HG03520 (cell line): ENCODE results near the gene CHCHD10.

Experiments
- ATAC-seq: cut with Tn5 transposase; IDR thresholded peaks from one replicate; pipeline ENCODE4 v1.9.1; 2021; ENCODE audit warnings: mild to moderate bottlenecking, moderate library complexity; ENCODE audit not compliant: unreplicated experiment

The CHCHD10 gene

DNA sequence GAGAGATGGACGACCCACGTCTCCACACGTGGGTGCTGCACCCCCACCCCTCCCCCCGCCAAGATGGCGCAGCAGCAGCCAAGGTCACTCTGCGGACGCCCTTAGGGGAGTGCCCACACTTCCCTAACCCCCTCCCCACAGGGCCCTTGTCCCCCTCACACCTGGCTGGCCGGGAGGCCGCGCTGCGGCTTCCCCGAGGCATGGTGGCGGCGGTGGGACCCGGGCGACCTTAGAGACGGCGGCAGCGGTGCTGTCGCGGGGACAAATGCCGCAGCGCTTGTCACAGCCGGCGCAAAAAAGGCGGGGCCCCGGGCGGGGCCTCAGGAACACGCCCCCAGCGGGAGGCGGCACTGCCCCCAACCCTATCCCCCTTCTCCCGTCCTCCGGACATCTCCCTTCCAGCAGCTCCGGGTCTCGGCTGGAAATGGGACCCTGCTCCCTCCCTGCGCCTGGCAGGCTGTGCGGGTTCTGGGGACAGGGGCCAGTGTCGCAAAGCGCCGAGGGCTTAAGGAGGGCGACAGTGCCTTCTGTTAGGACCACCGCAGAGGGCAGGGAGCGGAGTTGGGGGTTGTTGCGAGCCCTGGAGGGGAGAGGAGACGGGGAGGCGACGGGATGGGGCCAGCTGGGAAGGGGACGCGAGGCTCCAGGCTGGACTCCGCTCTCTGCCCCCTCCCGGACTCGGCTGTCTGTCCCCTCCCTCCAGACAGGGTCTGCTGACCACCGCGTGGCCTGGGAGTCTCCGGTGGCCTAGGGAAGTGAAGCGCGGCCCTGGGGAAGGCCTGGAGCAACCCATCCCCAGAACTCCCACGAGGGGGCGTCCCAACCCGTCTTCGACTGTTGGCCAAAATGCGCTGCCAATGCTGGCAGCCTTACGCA, at the start of gene CHCHD10:
Gene CHCHD10, minus strand, starts transcription at position 300 of the 876 bp plus-strand sequence. Its CDS starts 98 bp downstream, at position 202.
- no peak for ATAC-seq

DNA sequence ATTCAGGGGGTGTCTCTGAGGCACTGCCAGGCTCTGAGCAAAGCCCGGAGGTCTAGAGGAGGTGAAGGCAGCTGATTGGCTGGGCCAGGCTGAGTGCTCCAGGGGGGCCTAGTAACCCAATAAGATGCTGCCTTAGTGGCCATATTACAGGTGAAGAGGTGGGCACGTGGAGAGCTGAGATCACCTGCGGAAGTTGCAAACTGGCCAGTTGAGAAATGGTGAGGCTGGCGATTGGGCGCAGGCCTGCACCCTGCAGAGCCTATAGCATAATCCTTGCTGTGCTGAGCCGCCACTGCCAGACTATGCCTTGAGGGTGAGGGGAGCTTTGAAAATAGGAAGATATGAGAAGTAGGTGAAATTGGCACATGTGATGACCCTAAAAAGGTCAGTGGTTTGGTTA, 49.4 kb upstream of the CHCHD10 start:
- ATAC-seq = no peak

DNA sequence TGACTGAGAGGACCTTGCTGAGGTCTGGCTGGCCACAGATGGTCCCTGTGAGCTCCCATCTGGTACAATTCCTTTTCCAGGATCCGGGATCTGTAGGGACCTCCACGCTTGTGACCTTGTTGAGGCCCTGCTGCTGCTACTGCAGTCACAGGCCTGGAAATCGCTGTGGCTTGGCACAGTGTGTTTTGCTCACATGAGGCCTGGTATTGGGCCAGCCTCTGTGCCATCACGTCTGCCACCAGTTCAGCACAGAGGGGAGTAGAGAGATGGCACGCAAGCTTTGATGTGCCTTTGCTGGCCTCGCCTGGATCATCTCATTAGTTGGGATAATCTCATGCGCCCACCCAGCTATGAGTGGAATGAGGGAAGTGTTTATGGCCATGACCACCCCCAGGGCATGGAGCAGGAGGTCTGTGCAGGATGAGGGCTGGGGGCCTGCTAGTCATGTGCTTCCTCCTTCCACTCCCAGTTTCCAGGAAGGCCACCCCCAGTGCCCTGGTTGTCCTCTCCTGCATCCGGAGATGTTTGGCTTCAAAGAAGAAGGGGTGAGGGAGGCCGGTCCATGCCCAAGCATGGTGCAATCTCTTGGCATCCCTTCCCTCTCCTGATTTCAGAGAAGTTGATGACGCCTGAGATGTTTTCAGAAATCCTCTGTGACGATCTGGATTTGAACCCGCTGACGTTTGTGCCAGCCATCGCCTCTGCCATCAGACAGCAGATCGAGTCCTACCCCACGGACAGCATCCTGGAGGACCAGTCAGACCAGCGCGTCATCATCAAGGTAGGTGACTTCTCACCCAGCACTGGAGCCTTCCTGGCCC, 48.6 kb upstream of the CHCHD10 start:
- ATAC-seq = no peak

DNA sequence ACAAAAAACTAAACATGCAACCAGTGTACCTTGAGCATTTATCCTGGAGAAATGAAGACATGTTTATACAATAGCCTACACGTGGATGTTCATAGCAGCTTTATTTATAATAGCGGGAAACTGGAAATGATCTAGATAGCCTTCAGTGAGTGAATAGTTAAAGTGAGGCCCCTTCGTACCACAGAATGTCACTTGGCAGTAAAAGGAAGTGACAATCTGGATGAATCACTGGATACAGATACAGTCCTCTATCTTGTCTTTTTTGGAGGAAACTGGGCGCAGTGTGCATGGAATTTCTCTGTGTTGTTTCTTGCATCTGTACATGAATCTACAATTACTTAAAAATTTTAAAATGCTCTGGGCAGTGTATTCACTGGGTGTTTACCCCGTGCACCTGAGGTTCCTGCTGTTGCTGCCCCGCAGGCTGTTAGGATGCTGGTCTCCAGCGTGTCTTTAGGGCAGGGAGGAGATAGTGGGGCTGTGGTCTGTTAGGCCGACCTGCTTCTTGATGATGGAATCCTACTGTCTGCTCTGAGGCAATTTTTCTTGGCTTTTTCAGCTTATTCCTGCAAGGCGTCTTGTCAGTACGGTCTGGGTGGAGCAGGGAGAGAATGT, 47.9 kb upstream of the CHCHD10 start:
- ATAC-seq = no peak

DNA sequence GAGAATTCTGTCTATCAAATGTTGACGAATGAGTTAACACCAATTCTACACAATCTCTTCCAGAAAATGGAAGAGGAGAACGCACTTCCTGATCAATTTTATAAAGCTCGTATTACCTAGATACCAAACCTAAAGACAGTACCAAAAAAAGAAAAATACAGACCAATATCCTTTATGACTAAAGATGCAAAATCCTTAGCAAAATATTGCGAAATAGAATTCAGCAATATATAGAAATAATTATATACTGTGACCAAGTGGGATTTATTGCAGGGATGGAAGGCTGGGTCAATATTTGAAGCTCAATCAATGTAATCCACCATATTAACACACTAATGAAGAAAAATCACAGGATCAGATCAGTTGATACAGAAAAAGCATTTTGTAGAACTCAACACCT, 44.6 kb upstream of the CHCHD10 start:
- no peak for ATAC-seq

DNA sequence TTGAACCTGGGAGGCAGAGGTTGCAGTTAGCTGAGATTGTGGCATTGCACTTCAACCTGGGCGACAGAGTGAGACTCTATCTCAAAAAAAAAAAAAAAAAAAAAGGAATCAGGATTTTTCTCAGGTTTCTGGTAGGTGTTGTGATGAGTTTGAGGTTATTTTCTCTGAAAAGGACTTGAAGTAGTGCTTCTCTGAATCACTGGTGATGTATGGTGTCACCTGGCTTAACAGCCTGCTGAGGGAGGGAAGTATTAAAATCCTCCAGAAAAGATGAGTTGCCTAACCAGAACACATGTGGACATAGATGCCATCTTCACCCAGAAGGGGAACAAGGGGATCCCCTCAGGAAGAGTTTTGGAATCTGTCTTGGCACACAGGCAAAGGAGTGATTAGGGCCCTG, 39.1 kb upstream of the CHCHD10 start:
- ATAC-seq = no peak

DNA sequence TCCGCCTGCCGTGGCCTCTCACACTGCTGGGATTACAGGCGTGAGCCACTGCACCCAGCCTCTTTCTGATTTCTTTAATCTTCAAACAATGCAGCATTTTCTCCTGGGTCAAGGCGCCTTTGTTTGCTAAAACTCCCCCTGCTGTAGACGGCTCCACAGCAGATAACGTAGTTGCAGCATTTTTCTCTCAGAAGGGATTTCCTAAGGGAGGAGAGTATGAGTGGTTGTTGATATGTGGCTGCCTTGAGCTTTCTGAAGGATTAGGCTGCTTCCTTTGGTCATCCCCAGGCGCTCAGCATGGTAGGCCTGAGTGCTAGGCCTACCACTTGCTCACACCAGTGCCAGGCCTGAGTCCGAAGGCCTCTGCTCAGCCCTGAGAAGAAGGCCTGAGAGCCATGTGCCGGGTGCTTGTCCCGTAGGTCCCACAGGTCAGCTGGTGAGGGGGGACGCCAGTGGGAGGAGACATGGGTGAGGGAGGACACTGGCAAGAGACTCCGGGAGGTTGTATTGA, 37.1 kb upstream of the CHCHD10 start:
- ATAC-seq = no peak

DNA sequence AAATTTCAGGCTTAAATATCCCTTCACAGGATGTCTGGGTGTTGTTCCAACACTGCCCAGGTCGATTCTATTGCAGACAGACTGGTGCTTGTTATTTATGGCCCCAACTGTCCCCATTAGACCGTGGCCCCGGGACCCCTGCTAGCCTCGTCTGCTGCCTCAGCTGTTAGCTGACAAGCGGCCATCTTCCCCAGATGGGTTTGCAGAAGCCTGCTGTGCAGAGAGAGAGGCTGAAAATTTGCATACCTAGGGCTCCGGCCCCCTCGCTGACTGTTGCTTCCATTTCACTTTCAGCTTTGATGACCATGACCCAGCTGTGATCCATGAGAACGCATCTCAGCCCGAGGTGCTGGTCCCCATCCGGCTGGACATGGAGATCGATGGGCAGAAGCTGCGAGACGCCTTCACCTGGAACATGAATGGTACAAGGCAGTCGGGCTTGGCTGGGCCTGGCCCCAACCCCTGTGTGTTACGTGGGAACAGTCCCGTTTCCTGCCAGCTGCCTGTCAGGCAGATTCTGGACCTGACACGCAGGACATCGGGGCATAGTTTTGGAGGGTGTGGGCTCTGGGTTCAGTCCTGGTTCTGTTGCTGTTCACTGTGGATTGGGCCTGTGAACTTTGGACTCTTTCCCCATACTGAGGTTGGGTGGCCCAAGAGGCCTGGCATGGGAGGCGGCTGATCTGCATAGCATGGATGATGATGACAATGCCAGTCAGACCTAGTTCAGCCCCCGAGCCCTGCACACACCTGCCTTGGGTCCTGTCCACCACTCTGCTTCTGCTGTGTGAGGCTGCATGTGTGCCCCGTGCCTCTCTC, 35.4 kb upstream of the CHCHD10 start:
- no peak for ATAC-seq

DNA sequence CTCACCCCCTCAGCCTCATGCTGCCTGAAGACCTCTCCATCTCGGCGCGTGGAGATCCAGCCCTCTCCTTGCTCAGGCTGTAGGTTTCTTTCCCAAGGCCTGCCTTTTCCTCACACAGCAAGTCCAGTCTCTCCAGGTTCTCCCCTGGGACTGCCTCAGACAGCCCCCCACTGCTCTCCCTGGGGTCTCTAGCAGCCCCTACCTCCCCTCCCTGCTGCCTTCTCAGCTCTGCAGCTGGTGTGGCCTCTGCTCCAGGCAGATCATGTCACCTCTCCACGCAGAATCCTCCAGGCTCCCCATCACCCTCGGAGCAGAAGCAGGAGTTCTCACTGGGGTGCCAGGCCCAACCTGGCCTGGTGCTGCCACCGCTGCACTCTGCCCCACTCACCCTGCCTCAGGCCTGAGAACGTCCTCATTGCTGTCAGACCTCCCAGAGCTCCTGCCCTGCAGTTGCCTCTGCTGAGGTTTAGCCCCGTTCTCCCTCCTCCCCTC, 34.2 kb upstream of the CHCHD10 start:
- no peak for ATAC-seq

DNA sequence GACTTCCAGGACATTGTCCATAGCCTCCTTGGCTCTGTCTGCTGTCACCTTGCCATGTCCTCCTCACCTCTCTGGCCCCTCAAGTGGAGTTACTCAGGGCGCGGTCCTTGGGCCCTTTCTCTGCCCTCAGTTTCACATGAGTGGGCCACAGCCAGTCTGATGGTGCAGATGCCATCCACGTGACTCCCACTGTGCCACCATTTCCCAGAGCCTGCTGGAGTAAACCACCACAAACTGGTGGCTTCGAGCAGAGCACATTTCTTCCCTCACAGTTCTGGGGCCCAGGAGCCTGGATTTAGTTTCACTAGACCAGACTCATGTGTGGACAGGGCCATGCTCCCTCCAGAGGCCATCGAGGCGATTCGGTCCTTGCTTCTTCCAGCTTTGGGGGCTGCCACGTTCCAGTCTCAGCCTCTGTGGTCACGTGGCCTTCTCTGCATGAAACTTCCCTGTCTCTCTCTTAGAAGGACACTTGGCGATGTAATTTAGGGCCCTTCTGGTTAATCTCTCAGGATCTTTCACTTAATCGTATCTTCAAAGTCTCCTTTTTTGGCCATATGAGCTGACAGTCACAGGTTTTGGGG, 33.6 kb upstream of the CHCHD10 start:
- no peak for ATAC-seq

DNA sequence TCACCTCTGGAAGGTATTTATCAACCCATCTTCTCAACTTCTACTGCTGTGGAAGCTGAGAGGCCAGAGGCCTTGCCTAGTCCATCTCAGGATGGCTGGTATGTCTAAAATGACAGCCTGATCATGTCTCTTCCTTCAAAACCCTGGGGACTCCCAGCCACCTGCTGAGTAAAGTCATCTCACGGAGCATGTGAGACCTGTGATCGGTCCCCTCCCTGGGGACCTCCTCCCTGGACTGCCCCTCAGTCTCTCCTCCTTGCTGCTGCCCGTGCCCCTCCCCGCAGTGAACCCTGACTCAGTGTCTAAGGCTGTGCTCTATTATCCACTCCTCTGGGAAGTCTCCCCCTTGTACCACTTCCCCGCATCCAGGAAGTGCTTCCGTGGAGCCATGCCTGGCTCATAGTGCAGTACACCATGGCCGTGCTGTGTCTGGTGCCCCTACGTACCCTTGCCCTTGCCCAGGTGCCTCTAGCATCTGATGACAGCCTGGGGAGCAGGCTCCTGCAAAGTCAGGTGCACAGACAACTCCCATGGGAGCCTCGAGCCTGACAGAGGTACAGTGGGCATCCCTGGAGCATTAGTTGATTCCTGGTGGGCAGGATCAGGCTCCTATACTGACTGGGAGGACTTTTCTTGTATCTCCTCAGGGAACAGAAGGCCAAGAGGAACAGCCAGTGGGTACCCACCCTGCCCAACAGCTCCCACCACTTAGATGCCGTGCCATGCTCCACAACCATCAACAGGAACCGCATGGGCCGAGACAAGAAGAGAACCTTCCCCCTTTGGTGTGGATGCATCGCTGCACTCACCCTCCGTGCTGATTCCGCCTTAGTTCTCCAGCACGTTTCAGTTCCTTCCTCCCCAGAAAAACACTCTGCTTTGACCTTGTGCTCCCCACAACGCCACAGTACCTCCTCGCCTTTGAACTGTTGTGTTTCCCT, 32.8 kb upstream of the CHCHD10 start:
- ATAC-seq = peak; percentile 36

DNA sequence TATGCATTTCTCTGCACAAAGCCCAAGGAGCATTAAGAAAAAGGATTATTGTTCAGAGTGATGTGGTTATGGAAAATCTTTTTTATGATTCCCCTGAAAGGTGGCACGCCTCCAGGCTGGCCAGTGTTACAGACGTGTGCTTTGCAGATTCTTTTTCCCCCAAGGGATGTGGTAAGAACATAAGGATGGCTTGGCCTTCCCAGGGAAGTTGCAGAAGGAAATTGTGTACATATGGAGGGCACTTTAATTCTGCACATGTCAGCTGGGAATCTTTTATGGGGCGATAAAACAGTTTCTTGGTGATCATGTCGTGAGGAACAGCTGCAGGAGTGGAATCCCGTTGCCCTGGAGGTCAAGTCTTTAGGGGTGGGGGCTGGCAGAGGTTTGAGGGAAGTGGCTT, 28.7 kb upstream of the CHCHD10 start:
- ATAC-seq = no peak

DNA sequence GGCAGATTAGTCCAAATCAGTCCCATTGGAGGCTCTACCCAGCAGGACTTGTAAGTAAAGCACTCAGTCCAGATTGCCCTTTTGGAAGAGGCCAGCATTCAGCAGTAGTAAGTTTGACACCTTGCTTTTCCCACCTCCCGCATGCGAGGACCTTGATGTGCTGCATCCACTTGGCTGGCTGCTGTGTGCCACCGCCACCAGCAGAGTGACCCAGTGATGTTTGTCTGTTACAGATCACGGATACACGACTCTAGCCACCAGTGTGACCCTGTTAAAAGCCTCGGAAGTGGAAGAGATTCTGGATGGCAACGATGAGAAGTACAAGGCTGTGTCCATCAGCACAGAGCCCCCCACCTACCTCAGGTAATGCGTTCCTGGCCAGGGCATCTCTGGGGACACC, 25.6 kb upstream of the CHCHD10 start:
- ATAC-seq = no peak

DNA sequence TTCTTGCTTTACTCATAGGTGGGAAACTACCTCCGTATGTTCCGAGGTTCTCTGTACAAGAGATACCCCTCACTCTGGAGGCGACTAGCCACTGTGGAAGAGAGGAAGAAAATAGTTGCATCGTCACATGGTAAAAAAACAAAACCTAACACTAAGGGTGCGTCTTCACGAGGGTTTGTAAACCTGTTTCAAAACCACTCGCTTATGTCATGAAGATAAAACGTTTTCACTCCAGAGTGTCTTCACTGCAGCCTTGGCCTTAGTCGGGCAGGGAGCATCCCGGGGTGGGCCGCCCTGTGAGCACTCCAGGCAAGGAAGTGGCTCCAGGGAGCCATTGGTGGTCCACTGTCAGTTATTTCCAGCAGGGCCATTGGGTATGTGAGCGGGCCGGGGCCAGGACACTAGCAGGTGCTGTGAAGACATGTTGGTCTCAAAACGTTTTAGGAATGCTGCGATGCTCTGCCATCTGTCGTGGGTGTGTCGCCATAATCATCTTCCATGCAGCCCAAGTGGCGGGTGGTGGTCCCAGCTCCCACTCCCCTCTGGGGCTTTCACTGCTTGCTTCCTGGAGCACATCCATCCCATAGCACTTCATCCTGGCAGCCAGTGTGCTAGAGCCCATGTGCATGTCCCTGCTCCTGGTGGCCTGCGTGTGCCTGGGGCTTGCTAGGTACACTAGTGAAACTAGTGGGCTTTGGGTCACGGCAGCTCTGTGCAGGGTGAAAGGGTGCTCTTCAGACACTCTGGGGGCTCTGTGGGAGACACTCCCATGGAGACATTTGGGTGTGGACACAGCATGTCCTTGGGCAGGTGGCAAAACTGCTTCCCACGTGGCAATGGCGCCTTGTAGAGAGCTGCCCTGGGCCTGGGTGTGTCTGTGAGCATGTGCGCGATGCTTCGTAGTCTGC, 24.2 kb upstream of the CHCHD10 start:
- ATAC-seq = no peak

DNA sequence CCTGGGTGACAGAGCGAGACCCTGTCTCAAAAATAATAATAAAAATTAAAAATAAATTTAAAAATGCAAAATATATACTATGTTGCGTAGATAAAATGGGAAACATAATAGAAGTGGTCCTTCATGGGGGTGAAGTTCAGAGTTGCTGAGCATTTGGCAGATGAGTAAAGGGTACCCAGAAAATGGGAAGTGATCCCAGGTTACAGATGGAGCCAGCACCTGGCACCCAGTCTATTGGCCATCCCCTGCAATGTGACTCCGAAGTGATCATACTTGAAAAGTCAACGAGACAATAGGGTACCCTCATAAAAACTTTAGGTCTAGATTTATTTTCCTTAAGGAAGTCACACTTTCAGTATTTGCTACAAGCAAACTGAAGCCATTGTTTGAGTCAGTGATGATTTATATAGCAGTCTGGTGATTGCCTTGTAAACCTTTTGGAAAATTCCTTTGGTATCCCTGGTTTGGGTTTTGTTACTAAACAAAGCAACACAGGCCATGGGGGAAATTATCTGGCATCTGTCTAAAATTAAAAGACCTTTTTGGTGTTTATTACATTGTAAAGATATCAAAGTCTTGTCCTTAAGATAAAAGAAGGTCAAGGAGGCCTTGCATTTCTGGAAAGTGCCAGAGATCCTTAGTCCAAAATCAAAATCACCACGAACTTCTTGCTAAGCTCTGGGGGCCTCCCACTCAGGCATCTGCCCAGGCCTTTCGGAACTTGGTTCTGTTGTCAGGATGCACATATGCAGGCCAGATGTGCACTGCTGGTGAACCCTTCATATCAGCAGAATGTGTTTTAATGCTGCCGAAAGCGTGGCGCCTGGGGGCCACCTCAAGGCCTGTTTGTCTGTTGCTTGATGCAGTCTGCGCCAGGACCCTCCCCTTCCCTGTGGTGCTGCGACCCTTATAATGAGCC, 23.3 kb upstream of the CHCHD10 start:
- ATAC-seq = no peak

DNA sequence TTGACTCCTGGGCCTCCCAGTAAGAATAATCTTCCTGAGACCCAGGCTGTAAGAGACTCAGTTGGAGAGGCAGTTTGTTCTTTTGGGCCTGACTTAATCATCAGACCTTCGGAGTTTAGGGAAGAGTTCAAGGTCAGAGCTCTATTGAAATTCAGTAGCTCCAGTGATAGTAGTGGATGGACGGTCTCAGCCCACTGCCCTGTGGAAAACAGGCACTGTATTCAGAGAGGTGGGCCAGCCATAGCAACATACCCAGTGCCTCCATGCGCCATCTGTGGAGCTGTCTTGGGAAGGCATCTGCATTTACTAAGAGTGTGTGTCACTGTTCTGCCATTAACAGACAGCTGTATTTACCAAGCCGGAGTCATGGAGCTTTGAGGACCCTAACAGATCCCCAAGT, 21.9 kb upstream of the CHCHD10 start:
- ATAC-seq = no peak

DNA sequence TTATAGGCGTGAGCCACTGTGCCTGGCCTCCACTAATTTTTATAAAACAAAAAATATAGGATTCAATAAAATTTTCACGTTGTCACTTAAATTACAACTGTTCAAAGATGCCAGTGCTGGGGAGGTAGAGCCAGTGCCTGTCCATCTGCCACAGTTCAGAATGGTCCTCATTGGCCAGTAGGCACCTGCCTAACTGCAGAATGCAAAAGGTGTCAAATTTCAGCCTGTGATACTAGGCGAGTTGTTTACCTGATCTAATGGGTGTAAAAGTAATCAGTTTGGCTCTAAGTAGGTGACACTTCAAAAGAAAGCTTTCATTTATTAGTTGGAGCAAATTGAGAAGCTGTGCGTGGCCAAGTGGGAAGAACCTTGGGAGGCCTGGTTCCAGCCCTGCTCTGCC, 21.3 kb upstream of the CHCHD10 start:
- ATAC-seq = no peak
